ENCODE results near the gene STAU1.
"Not testable (repeated sequence)": the region's sequence is repeated elsewhere in the genome, so short reads cannot be mapped to it uniquely, and the experiment has no call there.

The STAU1 gene

GRCh38 chr20:49140411-49140810 is 47.7 kb downstream of the STAU1 start:
- Histone ChIP-seq H2AK5ac (ENCODE audit: low read depth, low read length) (no peak overlapping the region), H2AFZ (ENCODE audit: low read length) (no peak overlapping the region), H2BK12ac (ENCODE audit: low read length) (no peak overlapping the region), H3K18ac (ENCODE audit: low read length) (no peak overlapping the region), H3K23ac (ENCODE audit: low read depth, low read length, poor library complexity) (no peak overlapping the region), H3K4me2 (ENCODE audit: insufficient read depth, low read length, poor library complexity, severe bottlenecking) (no peak overlapping the region), H3K27ac (replicated peaks; ENCODE audit: low read length) (no peak overlapping the region), H3K9me3 (replicated peaks in 1 of 2; ENCODE audit: control insufficient read depth in 2 of 2, insufficient read depth in 1 of 2, low read depth in 1 of 2, low read length in 2 of 2) (no peaks in the 10 kb centered on the region), H2BK120ac (ENCODE audit: low read depth, low read length) (no peak overlapping the region), H3K36me3 (replicated peaks in 1 of 2; ENCODE audit: control insufficient read depth in 2 of 2, insufficient read depth in 2 of 2, low read length in 2 of 2) (peaks cover 3 to 62% of the 10 kb centered on the region in 2 donors), H3K14ac (ENCODE audit: low read length) (no peak overlapping the region), H3K4me1 (ENCODE audit: control insufficient read depth in 2 of 2, insufficient read depth in 1 of 2, low read depth in 1 of 2, low read length in 2 of 2) (no peaks in the 10 kb centered on the region), H2BK5ac (ENCODE audit: low read length) (no peak overlapping the region), H4K8ac (ENCODE audit: low read depth, low read length) (no peak overlapping the region), H3K9ac (ENCODE audit: low read depth, low read length, poor library complexity) (no peak overlapping the region), H3K79me1 (ENCODE audit: low read depth, low read length) (no peaks in the 10 kb centered on the region), H3K4ac (ENCODE audit: low read length) (no peak overlapping the region), H4K91ac (ENCODE audit: low read depth, low read length, poor library complexity) (no peak overlapping the region), H2BK15ac (ENCODE audit: low read length) (no peak overlapping the region), H3K4me3 (ENCODE audit: low read length in 2 of 2) (no peak overlapping the region), H3K27me3 (ENCODE audit: control insufficient read depth in 3 of 3, insufficient read depth in 3 of 3, low read depth in 1 of 3, low read length in 3 of 3) (no peaks in the 10 kb centered on the region)
- no peak for DNase-seq (ENCODE audit: low spot score)
- no CpG with 5 or more reads among the region's 2 CpGs for WGBS, 2 donors (ENCODE audit: extremely low coverage in 2 of 2, insufficient read length in 2 of 2, insufficient replicate concordance in 1 of 2)

GRCh38 chr20:49138431-49138830 is 49.7 kb downstream of the STAU1 start:
- Histone ChIP-seq H3K4me1 (ENCODE audit: control insufficient read depth in 2 of 2, insufficient read depth in 1 of 2, low read depth in 1 of 2, low read length in 2 of 2) (peaks cover 0 to 1% of the 10 kb centered on the region in 2 donors), H3K36me3 (replicated peaks in 1 of 2; ENCODE audit: control insufficient read depth in 2 of 2, insufficient read depth in 2 of 2, low read length in 2 of 2) (peaks cover 9 to 63% of the 10 kb centered on the region in 2 donors), H2BK120ac (ENCODE audit: low read depth, low read length) (no peak overlapping the region)

GRCh38 chr20:49136817-49137571 is 51.1 kb downstream of the STAU1 start:
- Histone ChIP-seq H2BK15ac (ENCODE audit: low read length) (no peak overlapping the region), H3K36me3 (replicated peaks in 1 of 2; ENCODE audit: control insufficient read depth in 2 of 2, insufficient read depth in 2 of 2, low read length in 2 of 2) (peaks cover 12 to 65% of the 10 kb centered on the region in 2 donors), H3K4me1 (ENCODE audit: control insufficient read depth in 2 of 2, insufficient read depth in 1 of 2, low read depth in 1 of 2, low read length in 2 of 2) (peaks cover 0 to 6% of the 10 kb centered on the region in 2 donors), H3K27ac (replicated peaks; ENCODE audit: low read length) (no peak overlapping the region), H2BK5ac (ENCODE audit: low read length) (no peak overlapping the region), H3K9ac (ENCODE audit: low read depth, low read length, poor library complexity) (no peak overlapping the region), H2AK5ac (ENCODE audit: low read depth, low read length) (no peak overlapping the region), H3K27me3 (ENCODE audit: control insufficient read depth in 3 of 3, insufficient read depth in 3 of 3, low read depth in 1 of 3, low read length in 3 of 3) (no peaks in the 10 kb centered on the region), H3K23ac (ENCODE audit: low read depth, low read length, poor library complexity) (no peak overlapping the region), H3K18ac (ENCODE audit: low read length) (no peak overlapping the region), H3K4me3 (ENCODE audit: low read length in 2 of 2) (no peak overlapping the region), H3K4ac (ENCODE audit: low read length) (no peak overlapping the region), H3K79me1 (ENCODE audit: low read depth, low read length) (no peaks in the 10 kb centered on the region), H3K14ac (ENCODE audit: low read length) (no peak overlapping the region), H2BK120ac (ENCODE audit: low read depth, low read length) (no peak overlapping the region), H4K91ac (ENCODE audit: low read depth, low read length, poor library complexity) (no peak overlapping the region), H2AFZ (ENCODE audit: low read length) (no peak overlapping the region), H2BK12ac (ENCODE audit: low read length) (no peak overlapping the region), H3K9me3 (replicated peaks in 1 of 2; ENCODE audit: control insufficient read depth in 2 of 2, insufficient read depth in 1 of 2, low read depth in 1 of 2, low read length in 2 of 2) (no peaks in the 10 kb centered on the region), H4K8ac (ENCODE audit: low read depth, low read length) (no peak overlapping the region), H3K4me2 (ENCODE audit: insufficient read depth, low read length, poor library complexity, severe bottlenecking) (no peak overlapping the region)
- no CpG with 5 or more reads among the region's 15 CpGs for WGBS, 2 donors (ENCODE audit: extremely low coverage in 2 of 2, insufficient read length in 2 of 2, insufficient replicate concordance in 1 of 2)
- no peak for DNase-seq (ENCODE audit: low spot score)

More at GRCh38 chr20:49138431-49138830, 49.7 kb downstream of the STAU1 start:
- Histone ChIP-seq H3K4me3 (ENCODE audit: low read length in 2 of 2) (no peak overlapping the region), H2BK15ac (ENCODE audit: low read length) (no peak overlapping the region), H3K4ac (ENCODE audit: low read length) (no peak overlapping the region), H3K18ac (ENCODE audit: low read length) (no peak overlapping the region), H3K27me3 (ENCODE audit: control insufficient read depth in 3 of 3, insufficient read depth in 3 of 3, low read depth in 1 of 3, low read length in 3 of 3) (no peaks in the 10 kb centered on the region), H3K14ac (ENCODE audit: low read length) (no peak overlapping the region), H3K9ac (ENCODE audit: low read depth, low read length, poor library complexity) (no peak overlapping the region), H4K8ac (ENCODE audit: low read depth, low read length) (no peak overlapping the region), H3K27ac (replicated peaks; ENCODE audit: low read length) (no peak overlapping the region), H4K91ac (ENCODE audit: low read depth, low read length, poor library complexity) (no peak overlapping the region), H2BK5ac (ENCODE audit: low read length) (no peak overlapping the region), H3K23ac (ENCODE audit: low read depth, low read length, poor library complexity) (no peak overlapping the region), H2AFZ (ENCODE audit: low read length) (no peak overlapping the region), H3K79me1 (ENCODE audit: low read depth, low read length) (no peaks in the 10 kb centered on the region), H2AK5ac (ENCODE audit: low read depth, low read length) (no peak overlapping the region), H2BK12ac (ENCODE audit: low read length) (no peak overlapping the region), H3K4me2 (ENCODE audit: insufficient read depth, low read length, poor library complexity, severe bottlenecking) (no peak overlapping the region), H3K9me3 (replicated peaks in 1 of 2; ENCODE audit: control insufficient read depth in 2 of 2, insufficient read depth in 1 of 2, low read depth in 1 of 2, low read length in 2 of 2) (no peaks in the 10 kb centered on the region)
- DNase-seq (ENCODE audit: low spot score) = no peak

- not testable (repeated sequence) for H3K14ac ChIP-seq (ENCODE audit: low read length); H3K4me3 ChIP-seq (ENCODE audit: low read length in 2 of 2); H3K27me3 ChIP-seq (ENCODE audit: control insufficient read depth in 3 of 3, insufficient read depth in 3 of 3, low read depth in 1 of 3, low read length in 3 of 3); H3K4me2 ChIP-seq (ENCODE audit: insufficient read depth, low read length, poor library complexity, severe bottlenecking); H3K23ac ChIP-seq (ENCODE audit: low read depth, low read length, poor library complexity); H2BK12ac ChIP-seq (ENCODE audit: low read length); H2BK15ac ChIP-seq (ENCODE audit: low read length); H2AFZ ChIP-seq (ENCODE audit: low read length); DNase-seq (ENCODE audit: low spot score); H2BK5ac ChIP-seq (ENCODE audit: low read length); H3K27ac ChIP-seq (replicated peaks; ENCODE audit: low read length); H4K8ac ChIP-seq (ENCODE audit: low read depth, low read length); H3K9me3 ChIP-seq (replicated peaks in 1 of 2; ENCODE audit: control insufficient read depth in 2 of 2, insufficient read depth in 1 of 2, low read depth in 1 of 2, low read length in 2 of 2); H3K79me1 ChIP-seq (ENCODE audit: low read depth, low read length); H4K91ac ChIP-seq (ENCODE audit: low read depth, low read length, poor library complexity); H2AK5ac ChIP-seq (ENCODE audit: low read depth, low read length); H3K4me1 ChIP-seq (ENCODE audit: control insufficient read depth in 2 of 2, insufficient read depth in 1 of 2, low read depth in 1 of 2, low read length in 2 of 2); H3K4ac ChIP-seq (ENCODE audit: low read length); H2BK120ac ChIP-seq (ENCODE audit: low read depth, low read length); H3K9ac ChIP-seq (ENCODE audit: low read depth, low read length, poor library complexity); H3K18ac ChIP-seq (ENCODE audit: low read length)
- peaks cover 17 to 71% of the 10 kb centered on the region in 2 donors for H3K36me3 ChIP-seq (replicated peaks in 1 of 2; ENCODE audit: control insufficient read depth in 2 of 2, insufficient read depth in 2 of 2, low read length in 2 of 2)
- WGBS, 2 donors (ENCODE audit: extremely low coverage in 2 of 2, insufficient read length in 2 of 2, insufficient replicate concordance in 1 of 2) = no CpG with 5 or more reads among the region's 8 CpGs
These were observed 53.3 kb downstream of the STAU1 start for GRCh38 chr20:49134797-49135196.
